ES-I3 (cell line): Measurements from ENCODE around the gene COX7A2.

Experiments
- H3K36me3 ChIP-seq: 2 replicates; pipeline ENCODE4 v1.6.1; 2013; ENCODE audit warnings: mild to moderate bottlenecking, low read length, control low read depth, moderate library complexity; ENCODE audit not compliant: insufficient read depth
- H3K4me1 ChIP-seq: 2 replicates; pipeline ENCODE4 v1.6.1; 2013; ENCODE audit warnings: mild to moderate bottlenecking, control low read depth, low read length; ENCODE audit not compliant: insufficient read depth
- H3K9ac ChIP-seq: 2 replicates; pipeline ENCODE4 v1.6.1; 2013; ENCODE audit warnings: low read depth, mild to moderate bottlenecking, low read length, moderate library complexity
- H3K9me3 ChIP-seq: 2 replicates; pipeline ENCODE4 v1.6.1; 2013; ENCODE audit warnings: mild to moderate bottlenecking, low read length, moderate library complexity; ENCODE audit not compliant: control insufficient read depth, insufficient read depth

The COX7A2 gene

DNA sequence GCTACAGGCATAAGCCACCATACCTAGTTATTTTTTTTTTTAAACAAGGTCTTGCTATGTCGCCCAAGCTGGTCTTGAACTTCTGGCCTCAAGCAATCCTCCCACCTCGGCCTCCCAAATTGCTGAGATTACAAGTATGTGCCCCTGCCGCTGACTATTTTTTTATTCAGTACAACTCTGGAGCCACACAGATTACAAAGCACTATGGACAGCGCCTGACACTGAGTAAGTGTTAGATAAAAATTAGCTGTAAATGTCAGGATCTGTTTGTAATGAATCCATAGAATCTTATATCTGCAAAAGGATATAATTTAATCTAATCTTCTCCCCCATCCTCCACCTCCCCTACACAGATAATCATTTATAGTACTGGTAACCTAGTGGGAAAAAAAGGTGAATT, 22.5 kb downstream of the COX7A2 start:
- H3K9ac ChIP-seq, result no peak overlapping the region
- no peaks in the 10 kb centered on the region for H3K36me3 ChIP-seq
- H3K4me1 ChIP-seq, result peaks cover 11% of the 10 kb centered on the region
- H3K9me3 ChIP-seq, result no peaks in the 10 kb centered on the region

- H3K9ac ChIP-seq, result no peak overlapping the region
- H3K4me1 ChIP-seq, result peaks cover 11% of the 10 kb centered on the region
- H3K36me3 ChIP-seq, result no peaks in the 10 kb centered on the region
- no peaks in the 10 kb centered on the region for H3K9me3 ChIP-seq
Observed at GRCh38 chr6:75220357-75220756, 23.2 kb downstream of the COX7A2 start.

GRCh38 chr6:75219263-75219662, 24.3 kb downstream of the COX7A2 start:
- Histone ChIP-seq H3K9me3 (no peaks in the 10 kb centered on the region), H3K4me1 (peaks cover 10% of the 10 kb centered on the region), H3K36me3 (no peaks in the 10 kb centered on the region), H3K9ac (no peak overlapping the region)

DNA sequence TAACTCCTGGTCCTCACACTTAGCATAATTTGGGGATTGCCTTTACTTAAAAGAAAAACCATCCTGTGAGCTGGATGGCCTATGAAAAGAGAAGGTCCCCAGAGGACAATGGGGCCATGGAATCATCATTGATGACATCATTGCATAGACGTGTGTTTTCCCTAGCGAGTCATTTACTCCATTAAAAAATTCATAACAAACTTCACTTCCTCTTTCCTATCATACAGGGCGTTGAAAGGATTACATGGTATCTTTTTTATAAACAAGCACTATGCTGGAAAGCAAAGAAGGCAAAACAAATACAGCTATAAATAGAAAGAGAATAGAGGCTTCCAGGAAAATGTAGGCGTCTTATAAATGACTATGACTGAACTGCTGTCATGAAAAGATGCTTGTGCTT, 26.4 kb downstream of the COX7A2 start:
- Histone ChIP-seq H3K36me3 (no peaks in the 10 kb centered on the region), H3K4me1 (no peaks in the 10 kb centered on the region), H3K9me3 (no peaks in the 10 kb centered on the region), H3K9ac (no peak overlapping the region)

- Histone ChIP-seq H3K36me3 (no peaks in the 10 kb centered on the region), H3K9me3 (no peaks in the 10 kb centered on the region), H3K4me1 (peaks cover 5% of the 10 kb centered on the region; the same call in 1 of the 2 replicates), H3K9ac (no peak overlapping the region)
Observed at GRCh38 chr6:75215291-75215690, 28.3 kb downstream of the COX7A2 start.

- H3K4me1 ChIP-seq, result peaks cover 5% of the 10 kb centered on the region; the same call in 1 of the 2 replicates
- no peaks in the 10 kb centered on the region for H3K36me3 ChIP-seq
- no peak overlapping the region for H3K9ac ChIP-seq
- no peaks in the 10 kb centered on the region for H3K9me3 ChIP-seq
Observed at GRCh38 chr6:75213732-75214131, 29.9 kb downstream of the COX7A2 start.

- H3K4me1 ChIP-seq, result peaks cover 5% of the 10 kb centered on the region; the same call in 1 of the 2 replicates
- H3K9ac ChIP-seq, result no peak overlapping the region
- no peaks in the 10 kb centered on the region for H3K36me3 ChIP-seq
- no peaks in the 10 kb centered on the region for H3K9me3 ChIP-seq
Observed at GRCh38 chr6:75213112-75213511, 30.5 kb downstream of the COX7A2 start.

DNA sequence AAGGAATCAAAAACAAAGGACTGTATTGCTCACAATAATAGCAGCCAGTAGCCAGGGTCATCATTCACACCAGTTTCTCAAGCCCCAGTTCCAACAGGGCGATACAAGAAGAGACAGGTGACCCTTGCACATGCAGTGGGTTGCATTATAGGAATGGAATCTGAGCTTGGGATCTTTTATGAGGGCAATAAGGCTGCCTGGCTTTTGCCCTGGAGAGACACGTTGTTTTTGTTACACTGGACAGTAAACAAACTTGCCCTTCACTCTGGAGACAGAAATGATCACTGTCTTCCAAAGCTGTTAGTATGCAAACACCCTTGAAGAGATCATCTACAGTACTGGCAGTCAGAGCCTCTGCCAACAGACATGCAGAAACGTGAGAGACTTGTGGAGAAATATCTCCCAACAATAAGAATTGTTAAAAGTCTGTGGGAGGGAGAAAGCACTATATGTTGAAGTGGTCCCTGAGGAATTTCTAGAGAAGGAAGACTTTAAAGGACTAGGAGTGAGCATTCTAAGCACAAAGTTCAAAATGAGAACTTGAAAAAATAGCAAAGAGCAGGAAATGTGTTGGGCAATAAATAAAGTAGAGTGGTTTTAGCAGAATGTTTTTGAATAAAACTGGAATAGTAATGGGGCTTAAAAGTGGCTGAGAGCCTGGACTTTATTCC, 31.5 kb downstream of the COX7A2 start:
- H3K4me1 ChIP-seq, result peaks cover 5% of the 10 kb centered on the region; the same call in 1 of the 2 replicates

DNA sequence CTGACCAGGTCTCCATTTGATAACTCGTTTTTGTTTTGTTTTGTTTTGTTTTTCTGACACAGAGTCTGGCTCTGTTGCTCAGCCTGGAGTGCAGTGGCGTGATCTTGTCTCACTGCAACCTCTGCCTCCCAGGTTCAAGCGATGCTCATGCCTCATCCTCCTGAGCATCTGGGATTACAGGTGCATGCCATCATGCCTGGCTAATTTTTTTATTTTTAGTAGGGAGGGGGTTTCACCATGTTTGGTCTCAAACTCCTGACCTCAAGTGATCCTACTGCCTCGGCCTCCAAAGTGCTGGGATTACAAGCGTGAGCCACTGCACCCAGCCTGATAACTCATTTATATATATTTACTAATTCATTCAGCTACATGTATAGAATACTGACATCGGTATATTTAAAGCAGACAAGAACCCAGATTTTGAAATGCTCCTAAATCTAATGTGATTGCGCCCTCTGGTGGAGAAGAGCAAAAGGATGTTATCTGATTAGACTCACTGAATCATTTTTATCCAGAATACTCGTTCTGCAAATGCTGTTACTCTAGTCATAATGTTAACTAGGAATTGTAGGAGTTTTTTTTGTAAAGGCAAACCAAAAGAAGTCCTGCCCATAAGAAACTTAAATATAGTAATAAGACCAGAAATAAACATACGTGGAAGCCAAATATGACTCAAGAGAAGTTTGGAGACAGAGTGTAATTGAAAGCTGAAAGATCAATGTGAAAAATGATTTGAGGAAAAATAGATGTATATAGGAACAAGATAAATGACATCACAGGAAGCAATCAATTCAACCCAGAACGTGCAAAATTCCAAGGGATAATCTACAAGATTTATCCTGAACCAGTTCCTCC, 32.5 kb downstream of the COX7A2 start:
- H3K9me3 ChIP-seq, result no peaks in the 10 kb centered on the region
- H3K4me1 ChIP-seq, result peaks cover 5% of the 10 kb centered on the region; the same call in 1 of the 2 replicates
- H3K9ac ChIP-seq, result no peak overlapping the region
- H3K36me3 ChIP-seq, result no peaks in the 10 kb centered on the region

More for the DNA sequence above, 31.5 kb downstream of the COX7A2 start:
- Histone ChIP-seq H3K9me3 (no peaks in the 10 kb centered on the region), H3K9ac (no peak overlapping the region), H3K36me3 (no peaks in the 10 kb centered on the region)

GRCh38 chr6:75209184-75209723, 34.3 kb downstream of the COX7A2 start:
- no peak overlapping the region for H3K9ac ChIP-seq
- H3K4me1 ChIP-seq, result peaks cover 5% of the 10 kb centered on the region; the same call in 1 of the 2 replicates
- no peaks in the 10 kb centered on the region for H3K9me3 ChIP-seq
- H3K36me3 ChIP-seq, result no peaks in the 10 kb centered on the region

DNA sequence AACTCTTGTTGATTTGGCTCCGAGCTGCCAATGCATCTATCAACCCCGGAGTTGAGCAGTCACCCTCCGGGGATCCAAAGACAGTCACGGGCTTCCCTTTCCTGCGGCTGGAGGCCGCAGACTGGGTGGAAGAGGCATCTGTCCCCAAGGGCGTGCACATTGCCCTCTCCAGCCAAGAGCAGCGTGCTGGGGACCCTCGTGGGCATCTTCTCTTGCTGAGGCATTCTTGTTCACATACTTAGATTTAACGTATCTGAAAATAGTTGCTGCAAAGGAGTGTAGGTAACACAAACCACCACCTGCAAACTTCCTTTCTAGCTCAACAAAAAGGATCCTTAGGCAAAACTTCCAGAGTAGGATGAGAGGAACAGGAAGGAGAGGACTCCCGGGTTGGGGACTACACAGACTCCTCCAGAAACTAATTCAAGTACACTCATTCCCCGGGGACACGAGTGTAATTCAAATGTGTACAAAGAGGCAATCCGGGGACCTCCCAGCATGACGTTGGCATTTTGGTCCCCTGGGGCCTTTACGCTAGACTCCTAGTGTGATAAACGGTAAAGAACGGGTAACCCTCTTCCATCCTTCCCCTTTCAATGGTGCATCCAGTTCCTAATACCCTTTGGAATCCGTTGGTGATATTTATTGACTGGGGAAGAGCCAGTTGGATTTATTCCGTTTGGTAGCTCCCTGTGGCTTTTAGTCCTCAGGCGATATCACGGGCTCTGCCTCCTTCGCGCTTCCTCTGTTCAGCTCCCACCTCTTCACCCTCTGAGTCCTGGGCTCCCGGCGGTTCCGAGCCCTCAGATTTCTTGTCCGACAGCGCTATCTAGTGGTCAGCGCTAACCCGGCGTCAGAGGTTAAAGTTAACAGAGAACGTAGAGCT, 35.1 kb downstream of the COX7A2 start:
- Histone ChIP-seq H3K9ac (peak overlapping the region; percentile 75; the same call in 1 of the 2 replicates), H3K9me3 (no peaks in the 10 kb centered on the region), H3K4me1 (peaks cover 8% of the 10 kb centered on the region; the same call in 1 of the 2 replicates), H3K36me3 (no peaks in the 10 kb centered on the region)

DNA sequence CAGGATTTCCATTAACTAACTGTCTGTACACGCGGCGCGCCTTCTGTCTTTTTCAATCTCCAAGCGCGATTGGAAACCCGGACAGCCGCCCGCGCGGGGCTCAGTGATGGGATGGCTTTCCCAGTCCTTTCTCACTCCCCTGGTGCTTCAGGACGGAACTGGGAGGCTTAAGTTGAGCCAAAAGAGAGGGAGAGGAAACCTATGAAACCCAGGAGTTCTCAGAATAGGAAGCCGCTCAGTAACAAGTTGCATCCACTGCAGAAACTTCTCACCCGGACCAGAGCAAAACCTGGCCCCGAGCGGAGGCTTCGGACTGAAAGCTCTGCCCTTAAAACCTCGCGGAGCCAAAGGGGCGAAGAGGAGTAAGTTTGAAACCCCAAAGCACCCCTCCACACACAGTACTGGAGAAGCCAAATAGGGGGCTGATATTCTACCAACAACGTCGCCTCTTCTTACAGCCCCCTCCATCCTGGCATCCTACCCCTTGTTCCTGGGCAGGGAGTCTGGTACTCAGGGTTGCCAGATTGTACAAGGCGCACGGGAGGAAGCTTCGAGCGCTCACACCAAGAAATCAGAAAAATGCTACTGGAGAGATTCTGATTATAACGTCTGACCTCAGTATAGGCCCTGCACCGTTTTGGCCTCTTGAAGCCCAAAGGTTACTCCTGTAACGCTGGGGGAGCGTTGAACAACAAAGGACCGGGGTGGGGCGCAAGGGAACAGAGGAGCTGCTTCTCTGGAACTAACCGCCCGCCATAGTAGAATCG, 36.8 kb downstream of the COX7A2 start:
- Histone ChIP-seq H3K36me3 (no peaks in the 10 kb centered on the region), H3K4me1 (peaks cover 7% of the 10 kb centered on the region; the same call in 1 of the 2 replicates), H3K9me3 (no peaks in the 10 kb centered on the region), H3K9ac (peak overlapping the region; percentile 75; the same call in 1 of the 2 replicates)

GRCh38 chr6:75205776-75206575, 37.6 kb downstream of the COX7A2 start, which contains the start of gene COL12A1:
TSS of gene COL12A1 (minus strand) at chr6:75206053. CDS start at chr6:75202792, 3,261 bp downstream.
- H3K36me3 ChIP-seq, result no peaks in the 10 kb centered on the region
- H3K9ac ChIP-seq, result peak within 1 kb of the TSS; percentile 75
- H3K9me3 ChIP-seq, result no peaks in the 10 kb centered on the region
- H3K4me1 ChIP-seq, result 0 out of 2 replicates have a peak, but pooled peaks cover 6% of the 10 kb centered on the region
